ENCODE measurements around the gene RNPEPL1.

RNPEPL1 gene

DNA sequence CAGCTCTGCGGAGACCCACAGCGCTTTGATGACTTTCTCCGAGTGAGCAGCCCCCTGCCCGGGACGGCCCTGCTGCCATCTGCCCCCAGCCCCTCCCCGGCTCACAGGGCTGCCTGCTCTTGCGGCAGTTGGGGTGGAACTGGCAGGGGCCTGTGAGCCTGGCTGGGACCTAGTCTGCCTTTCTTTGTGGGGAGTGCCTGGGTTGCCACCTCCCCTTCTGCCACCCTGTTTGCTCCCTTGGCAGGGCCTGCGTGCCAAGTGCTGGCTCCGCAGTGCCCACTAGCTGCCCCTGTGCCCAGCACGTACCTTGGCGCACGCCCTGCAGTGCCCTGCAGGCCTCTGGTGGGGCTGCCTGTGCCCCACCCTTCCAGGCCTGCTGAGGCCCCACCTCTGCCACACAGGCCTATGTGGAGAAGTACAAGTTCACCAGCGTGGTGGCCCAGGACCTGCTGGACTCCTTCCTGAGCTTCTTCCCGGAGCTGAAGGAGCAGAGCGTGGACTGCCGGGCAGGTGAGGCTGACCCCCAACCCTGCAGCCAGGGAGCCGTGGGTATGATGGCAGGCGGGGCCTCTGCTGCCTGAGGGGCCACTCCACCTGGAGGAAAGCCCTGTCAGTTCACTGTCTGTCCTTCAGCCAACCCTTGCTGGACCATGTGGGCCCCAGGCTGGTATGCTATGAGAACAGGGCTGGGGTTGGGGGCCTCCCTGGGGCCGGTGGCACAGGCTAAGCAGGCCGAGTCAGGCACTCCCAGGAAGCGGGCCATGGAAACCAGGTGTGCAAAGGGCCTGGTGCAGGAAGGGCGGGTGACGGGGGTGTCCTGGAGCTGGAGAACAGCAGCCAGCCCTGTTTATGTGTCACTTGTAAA, 7.0 kb downstream of the RNPEPL1 start:
- no peak for FAIRE-seq
- no peak for DNase-seq (ENCODE audit: low spot score)

DNA sequence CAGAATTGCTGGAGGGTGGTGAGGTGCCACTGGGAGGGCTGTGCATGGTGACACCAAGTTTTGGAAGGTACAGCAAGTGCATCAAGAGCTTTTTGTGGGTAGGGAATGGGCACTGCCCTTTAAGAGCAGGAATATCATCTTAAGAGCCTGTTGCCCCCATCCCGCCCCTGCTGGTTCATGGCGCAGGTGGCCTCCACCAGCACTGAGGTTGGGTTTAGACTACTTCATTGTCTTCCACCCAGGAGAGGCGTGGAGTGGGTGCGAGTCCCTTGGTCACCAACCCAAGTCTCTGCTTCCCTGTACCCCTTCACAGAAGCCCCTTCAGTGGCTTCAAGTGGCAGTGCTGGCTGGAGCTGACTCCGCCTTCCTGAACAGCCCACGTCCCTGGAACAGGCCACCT, 7.8 kb downstream of the RNPEPL1 start:
- FAIRE-seq (no peak), DNase-seq (ENCODE audit: low spot score) (no peak)

GRCh38 chr2:240576436-240577205, 8.3 kb downstream of the RNPEPL1 start:
- FAIRE-seq = no peak

GRCh38 chr2:240577281-240578109, 9.2 kb downstream of the RNPEPL1 start:
- FAIRE-seq = no peak
- DNase-seq (ENCODE audit: low spot score) = no peak

More at GRCh38 chr2:240576436-240577205, 8.3 kb downstream of the RNPEPL1 start:
- no peak for DNase-seq (ENCODE audit: low spot score)

DNA sequence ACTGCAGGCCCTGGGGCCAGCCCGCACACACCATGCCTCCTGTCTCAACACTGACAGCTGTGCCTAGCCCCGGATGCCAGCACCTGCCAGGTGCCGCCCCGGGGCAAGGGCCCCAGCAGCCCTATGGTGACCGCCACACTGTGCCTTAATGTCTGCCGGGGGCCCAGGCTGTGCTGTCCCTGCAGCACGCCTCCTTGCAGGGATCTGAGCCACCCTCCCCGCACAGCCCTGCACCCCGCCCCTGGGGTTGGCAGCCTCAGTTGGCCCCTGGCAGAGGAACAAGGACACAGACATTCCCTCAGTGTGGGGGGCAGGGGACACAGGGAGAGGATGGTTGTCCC, 9.8 kb downstream of the RNPEPL1 start:
- DNase-seq (ENCODE audit: low spot score) = no peak
- no peak for FAIRE-seq

- no peak for DNase-seq (ENCODE audit: low spot score)
- FAIRE-seq = no peak
Measured at GRCh38 chr2:240578488-240578887, 10.2 kb downstream of the RNPEPL1 start.

GRCh38 chr2:240579071-240579762, 10.9 kb downstream of the RNPEPL1 start:
- no peak for FAIRE-seq

GRCh38 chr2:240579771-240580614, 11.7 kb downstream of the RNPEPL1 start:
- peak; percentile 92 for FAIRE-seq
- DNase-seq (ENCODE audit: low spot score) = peak; percentile 83

More at GRCh38 chr2:240579071-240579762, 10.9 kb downstream of the RNPEPL1 start:
- DNase-seq (ENCODE audit: low spot score) = no peak

DNA sequence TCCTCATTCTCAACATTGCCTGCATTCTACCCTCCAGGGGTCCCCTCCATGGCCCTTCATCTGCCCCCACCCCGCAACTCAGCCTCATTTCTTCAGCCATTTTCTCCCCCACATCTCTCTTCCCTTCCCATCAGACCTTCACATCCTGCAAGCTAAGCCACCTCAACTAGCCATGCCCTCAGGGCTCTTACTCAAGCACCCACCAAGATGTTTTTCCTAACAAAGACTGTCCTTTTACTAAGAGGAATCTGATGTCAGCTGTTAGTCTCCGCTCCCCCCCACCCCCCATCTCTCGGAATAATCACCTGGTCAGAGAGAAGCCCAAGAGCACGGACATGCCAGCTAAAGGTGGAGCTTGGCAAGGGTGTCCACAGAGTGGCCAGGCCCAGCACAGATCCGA, 13.5 kb downstream of the RNPEPL1 start:
- DNase-seq (ENCODE audit: low spot score) (no peak), FAIRE-seq (no peak)

- no peak for FAIRE-seq
Measured at GRCh38 chr2:240582781-240583180, 14.5 kb downstream of the RNPEPL1 start.

DNA sequence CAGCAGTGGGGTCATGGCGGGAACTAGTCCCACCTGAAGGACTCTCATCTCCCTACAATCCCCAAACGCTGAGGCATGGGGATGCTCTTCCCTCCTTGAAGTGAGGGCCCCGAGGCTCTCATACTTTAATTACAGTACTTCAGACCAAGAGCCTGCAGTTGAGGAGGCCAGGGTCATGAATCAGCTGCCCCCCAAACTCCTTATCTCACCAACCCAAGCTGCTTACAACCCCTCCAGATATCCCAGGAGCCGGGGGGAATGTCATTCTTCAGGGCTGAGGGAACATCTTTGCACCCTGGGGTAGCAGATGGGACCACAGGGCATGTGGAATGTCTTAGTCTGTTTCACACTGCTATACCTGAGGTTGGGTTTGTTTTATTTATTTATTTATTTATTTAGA, 15.5 kb downstream of the RNPEPL1 start:
- FAIRE-seq = no peak
- DNase-seq (ENCODE audit: low spot score) = no peak

More at GRCh38 chr2:240582781-240583180, 14.5 kb downstream of the RNPEPL1 start:
- no peak for DNase-seq (ENCODE audit: low spot score)

DNA sequence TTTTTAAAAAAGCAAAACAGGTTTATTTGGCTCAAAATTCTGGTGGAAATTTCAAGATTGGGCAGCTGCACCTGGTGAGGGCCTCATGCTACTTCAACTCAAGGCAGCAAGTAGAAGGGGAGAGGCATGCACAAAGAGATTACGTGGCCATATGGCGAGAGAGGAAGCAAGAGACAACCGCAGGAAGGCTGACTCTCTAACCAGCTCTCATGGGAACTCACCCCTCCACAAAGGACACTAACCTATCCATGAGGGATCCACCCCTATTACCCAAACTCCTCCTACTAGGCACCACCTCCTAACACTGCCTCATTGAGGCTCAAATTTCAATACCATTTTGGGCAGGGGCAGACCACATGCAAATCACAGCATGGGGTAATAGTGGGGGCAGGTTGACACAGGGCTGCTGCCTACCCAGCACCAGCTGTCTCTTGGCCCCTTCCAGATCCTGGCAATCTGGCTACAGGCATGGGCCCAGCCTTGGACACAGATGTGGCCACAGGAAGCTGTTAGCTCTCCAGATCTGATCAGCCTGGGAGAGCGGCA, 16.3 kb downstream of the RNPEPL1 start:
- DNase-seq (ENCODE audit: low spot score) (no peak), FAIRE-seq (no peak)

GRCh38 chr2:240585101-240585500, 16.8 kb downstream of the RNPEPL1 start:
- FAIRE-seq = no peak
- no peak for DNase-seq (ENCODE audit: low spot score)

DNA sequence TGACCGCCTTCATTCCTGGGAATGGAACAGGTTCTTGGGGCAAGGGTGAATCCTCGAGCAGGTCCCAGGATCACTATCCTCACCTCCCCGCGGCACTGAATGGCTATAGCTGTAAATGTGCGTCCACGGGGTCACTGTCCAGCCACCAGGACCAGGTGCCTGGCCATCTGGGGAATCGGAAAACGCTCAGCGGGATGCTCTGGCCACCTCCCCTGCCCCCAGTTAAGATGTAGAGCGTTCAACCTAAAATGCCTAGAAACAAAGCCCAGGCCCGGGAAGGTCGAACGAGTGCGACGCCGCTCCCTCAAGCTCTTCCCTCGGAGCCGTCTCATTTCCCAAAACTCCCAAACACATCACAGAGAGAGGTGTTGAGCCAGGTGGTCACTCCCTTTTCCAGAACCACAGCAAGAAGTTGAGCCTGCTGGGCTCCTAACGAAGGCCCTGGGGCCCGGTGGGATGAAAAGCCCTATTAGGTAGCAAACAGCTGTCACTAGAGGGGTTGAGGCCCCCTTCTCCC, 17.5 kb downstream of the RNPEPL1 start:
- FAIRE-seq (no peak), DNase-seq (ENCODE audit: low spot score) (no peak)

- DNase-seq (ENCODE audit: low spot score) (peak; percentile 98), FAIRE-seq (peak; percentile 91)
Measured at GRCh38 chr2:240586198-240586918, 18.1 kb downstream of the RNPEPL1 start, which contains the start of gene CAPN10. Gene CAPN10, plus strand, starts transcription at chr2:240586734. Its CDS starts 178 bp downstream, at chr2:240586912.

GRCh38 chr2:240586919-240587800, 18.9 kb downstream of the RNPEPL1 start:
- FAIRE-seq = no peak
- DNase-seq (ENCODE audit: low spot score) = peak; percentile 36

GRCh38 chr2:240588006-240588655, 19.8 kb downstream of the RNPEPL1 start:
- DNase-seq (ENCODE audit: low spot score) (no peak), FAIRE-seq (no peak)

Measured in urothelium cell line (cell line).